Kidney epithelial cell (primary cell): ENCODE results near the gene PTPRF. TPM values are rescaled to one million over a fixed set of nuclear protein-coding genes. Genes with fewer than 3 reads are reported as not detected.

Source experiments
- DNase-seq: peaks from one replicate; pipeline ENCODE4 v3.0.0-alpha.2; 2010; ENCODE audit warnings: low read depth
- H3K27me3 ChIP-seq: 2 replicates; pipeline ENCODE4 v1.6.0; 2011; ENCODE audit warnings: low read length; ENCODE audit not compliant: control insufficient read depth, insufficient read depth
- H3K36me3 ChIP-seq: 2 replicates; pipeline ENCODE4 v1.5.1; 2011; ENCODE audit warnings: low read length; ENCODE audit not compliant: control insufficient read depth, insufficient read depth
- H3K4me3 ChIP-seq: 2 replicates; pipeline ENCODE4 v1.5.1; 2011; ENCODE audit warnings: low read depth, mild to moderate bottlenecking, control low read depth, low read length
- CTCF ChIP-seq: IDR thresholded peaks from 2 replicates; pipeline ENCODE4 v1.5.1; 2011; ENCODE audit warnings: mild to moderate bottlenecking, moderate library complexity, low read length, control low read depth, inconsistent platforms; ENCODE audit not compliant: insufficient read depth, poor library complexity, severe bottlenecking
- total RNA-seq: library from RNA; depleted of rRNA; stranded (reverse); fragments of >200 nt; gene quantifications from 2 replicates; pipeline ENCODE4 v1.2.3, GENCODE V29; 2015

The PTPRF gene
- total RNA-seq, 1 donor from 2014 or later, result 297 TPM

GRCh38 chr1:43520100-43520778 is 10.4 kb upstream of the PTPRF start:
- no peak for DNase-seq
- Histone ChIP-seq H3K4me3 (no peak overlapping the region), H3K27me3 (no peaks in the 10 kb centered on the region), H3K36me3 (no peaks in the 10 kb centered on the region)
- TF ChIP-seq CTCF, result no peak

DNA sequence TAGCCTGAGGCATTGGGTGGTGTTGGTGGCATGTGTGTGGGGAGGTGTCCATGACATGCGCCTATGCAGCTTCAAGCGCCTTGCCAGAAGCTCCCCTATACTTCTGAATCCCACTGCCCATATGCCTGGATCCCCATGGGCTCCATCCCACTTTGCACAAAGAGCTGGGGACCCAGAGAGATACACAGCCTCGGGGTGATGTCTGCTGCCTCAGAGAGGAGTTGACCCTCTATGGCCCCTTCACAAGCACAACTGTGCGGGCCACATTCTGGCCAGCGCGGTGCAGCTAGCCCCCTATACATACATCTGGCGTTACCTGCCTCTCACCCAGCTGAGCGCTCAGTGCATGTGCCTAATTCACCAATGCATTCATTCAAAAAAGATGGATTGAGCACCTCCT is 9.6 kb upstream of the PTPRF start:
- Histone ChIP-seq H3K27me3 (no peaks in the 10 kb centered on the region), H3K4me3 (no peak overlapping the region), H3K36me3 (no peaks in the 10 kb centered on the region)
- DNase-seq, result no peak
- TF ChIP-seq CTCF, result no peak

DNA sequence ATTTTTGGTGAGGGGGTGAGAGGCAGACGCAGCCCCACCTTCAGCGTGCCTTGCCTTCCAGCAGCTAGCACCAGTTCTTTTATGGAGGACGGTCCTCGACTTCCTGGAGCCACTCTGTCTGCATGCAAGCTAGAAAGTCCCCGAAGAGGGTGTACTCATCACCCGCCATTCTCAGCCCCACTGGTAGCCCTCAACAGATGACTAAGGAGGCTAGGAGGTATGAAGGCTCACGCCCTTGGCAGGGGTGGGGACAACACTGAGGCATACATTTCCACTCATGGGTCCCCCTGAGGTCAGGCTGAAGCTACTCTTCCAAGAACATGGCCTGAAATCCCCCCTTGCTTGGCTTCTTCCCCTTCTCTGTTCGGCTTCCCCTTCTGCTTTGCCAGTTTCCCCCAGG is 8.9 kb upstream of the PTPRF start:
- no peak for DNase-seq
- TF ChIP-seq CTCF, result no peak

GRCh38 chr1:43522431-43522775 is 8.3 kb upstream of the PTPRF start:
- H3K4me3 ChIP-seq, result no peak overlapping the region
- no peak for DNase-seq
- no peaks in the 10 kb centered on the region for H3K36me3 ChIP-seq
- TF ChIP-seq CTCF, result no peak
- no peaks in the 10 kb centered on the region for H3K27me3 ChIP-seq

More for the DNA sequence above, 8.9 kb upstream of the PTPRF start:
- no peak overlapping the region for H3K4me3 ChIP-seq
- H3K27me3 ChIP-seq, result no peaks in the 10 kb centered on the region
- H3K36me3 ChIP-seq, result no peaks in the 10 kb centered on the region

GRCh38 chr1:43522776-43523480 is 7.8 kb upstream of the PTPRF start:
- no peak overlapping the region for H3K4me3 ChIP-seq
- TF ChIP-seq CTCF, result no peak
- DNase-seq, result peak; percentile 96
- H3K36me3 ChIP-seq, result no peaks in the 10 kb centered on the region
- H3K27me3 ChIP-seq, result no peaks in the 10 kb centered on the region
